Astrocyte (in vitro differentiated cells and primary cell): Measurements from ENCODE around the gene EXOC3.

Experiments
- EZH2 ChIP-seq: IDR thresholded peaks from 2 replicates; pipeline ENCODE4 v1.6.1; 2012; ENCODE audit warnings: mild to moderate bottlenecking, low read length, inconsistent platforms; ENCODE audit not compliant: insufficient read depth
- TF ChIP-seq, protein P1 (sequence below): IDR thresholded peaks from 2 replicates; pipeline ENCODE4 v1.5.1; 2011; ENCODE audit warnings: low read depth, mild to moderate bottlenecking, inconsistent platforms, low read length, moderate library complexity; ENCODE audit not compliant: insufficient read depth

GRCh38 chr5:440401-441201 lies 2.4 kb upstream of the EXOC3 start:
- TF ChIP-seq, protein P1, sequence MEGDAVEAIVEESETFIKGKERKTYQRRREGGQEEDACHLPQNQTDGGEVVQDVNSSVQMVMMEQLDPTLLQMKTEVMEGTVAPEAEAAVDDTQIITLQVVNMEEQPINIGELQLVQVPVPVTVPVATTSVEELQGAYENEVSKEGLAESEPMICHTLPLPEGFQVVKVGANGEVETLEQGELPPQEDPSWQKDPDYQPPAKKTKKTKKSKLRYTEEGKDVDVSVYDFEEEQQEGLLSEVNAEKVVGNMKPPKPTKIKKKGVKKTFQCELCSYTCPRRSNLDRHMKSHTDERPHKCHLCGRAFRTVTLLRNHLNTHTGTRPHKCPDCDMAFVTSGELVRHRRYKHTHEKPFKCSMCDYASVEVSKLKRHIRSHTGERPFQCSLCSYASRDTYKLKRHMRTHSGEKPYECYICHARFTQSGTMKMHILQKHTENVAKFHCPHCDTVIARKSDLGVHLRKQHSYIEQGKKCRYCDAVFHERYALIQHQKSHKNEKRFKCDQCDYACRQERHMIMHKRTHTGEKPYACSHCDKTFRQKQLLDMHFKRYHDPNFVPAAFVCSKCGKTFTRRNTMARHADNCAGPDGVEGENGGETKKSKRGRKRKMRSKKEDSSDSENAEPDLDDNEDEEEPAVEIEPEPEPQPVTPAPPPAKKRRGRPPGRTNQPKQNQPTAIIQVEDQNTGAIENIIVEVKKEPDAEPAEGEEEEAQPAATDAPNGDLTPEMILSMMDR = no peak
- no peak for TF ChIP-seq EZH2
